ENCODE data around the gene RPL7A. TPM values are rescaled to one million over a fixed set of nuclear protein-coding genes. Genes with fewer than 3 reads are reported as not detected.

RPL7A gene
- total RNA-seq, 1 experiment from 2014 or later = 2,895 TPM

GRCh38 chr9:133359399-133360175 lies 11.6 kb downstream of the RPL7A start:
- no CpG with 5 or more reads among the region's 20 CpGs for WGBS (ENCODE audit: extremely low coverage, insufficient read length, low lambda C conversion rate)
- peak; percentile 67 for DNase-seq
- Mint-ChIP-seq H3K36me3 (ENCODE audit: insufficient read depth in 1 of 3, low read depth in 3 of 3) (peaks cover 20 to 68% (median 62%) of the 10 kb centered on the region in 3 experiments; a peak in 6 of 7 replicates), H3K4me3 (peak overlapping the region; percentile 24 to 53; a peak in 3 of 5 replicates), H3K9me3 (no peaks in the 10 kb centered on the region), H3K27ac (peak overlapping the region in 2 of 3 experiments; percentile 23 to 74; a peak in 2 of 7 replicates), H3K4me1 (peaks cover 11 to 12% of the 10 kb centered on the region in 2 experiments), H3K27me3 (ENCODE audit: low read depth) (no peaks in the 10 kb centered on the region; the same call in 1 of the 2 replicates)
- H2BK120ac ChIP-seq (ENCODE audit: low read depth, low read length, poor library complexity, severe bottlenecking) = no peak overlapping the region
- H4K91ac ChIP-seq (ENCODE audit: insufficient read length, low read depth, low read length) = no peak overlapping the region
- H3K4me2 ChIP-seq (ENCODE audit: insufficient read depth, insufficient read length, low read length) = no peak overlapping the region
- H2BK20ac ChIP-seq (ENCODE audit: low read depth, low read length, poor library complexity, severe bottlenecking) = no peak overlapping the region
- TF ChIP-seq CTCF (conservative IDR thresholded peaks at IDR 0.05) = peak; percentile 66
- no peak overlapping the region for H3K9ac ChIP-seq (ENCODE audit: extremely low read depth, insufficient read length, low read length)
- no peaks in the 10 kb centered on the region; the same call in 1 of the 2 replicates for H3K79me2 ChIP-seq (ENCODE audit: insufficient read depth, low read length)
- no peak overlapping the region for H2BK15ac ChIP-seq (ENCODE audit: low read depth, low read length)
- no peak overlapping the region for H3T11ph ChIP-seq (ENCODE audit: low read length)
- no peak overlapping the region for H3K18ac ChIP-seq (ENCODE audit: insufficient read length, low read depth, low read length)
- no peak overlapping the region for H4K5ac ChIP-seq (ENCODE audit: insufficient read length, low read depth, low read length)
- no peak overlapping the region for H3K27ac ChIP-seq (ENCODE audit: insufficient read length, low read depth, low read length)
- H4K20me1 ChIP-seq (ENCODE audit: control insufficient read depth, insufficient read depth, insufficient read length) = no peaks in the 10 kb centered on the region
- no peaks in the 10 kb centered on the region for H3K27me3 ChIP-seq (ENCODE audit: insufficient read depth, low read length)
- peaks cover 3% of the 10 kb centered on the region for H3K79me1 ChIP-seq (ENCODE audit: insufficient read depth, low read depth, low read length, poor library complexity, severe bottlenecking)
- H3K4ac ChIP-seq (ENCODE audit: low read depth, low read length) = no peak overlapping the region
- no peak overlapping the region for H3K23ac ChIP-seq (ENCODE audit: insufficient read length, low read depth, low read length)
- no peak overlapping the region for H2AFZ ChIP-seq (ENCODE audit: low read length)
- no peak overlapping the region for H2AK5ac ChIP-seq (ENCODE audit: insufficient read length, low read length)
- H3K23me2 ChIP-seq (ENCODE audit: insufficient read length, low read depth, low read length, poor library complexity, severe bottlenecking) = peaks cover 10% of the 10 kb centered on the region
- no peak overlapping the region for H2BK5ac ChIP-seq (ENCODE audit: insufficient read length, low read length)
- H3K56ac ChIP-seq (ENCODE audit: insufficient read length, low read depth, low read length) = no peak overlapping the region
- no peak overlapping the region for H2BK12ac ChIP-seq (ENCODE audit: insufficient read length, low read depth, low read length)
- no peaks in the 10 kb centered on the region for H3K9me3 ChIP-seq (ENCODE audit: control insufficient read depth, low read depth, low read length)
- no peaks in the 10 kb centered on the region for H3K4me1 ChIP-seq (ENCODE audit: insufficient read depth, low read length)
- H4K8ac ChIP-seq (replicated peaks; ENCODE audit: insufficient read length, low read depth, low read length) = no peak overlapping the region
- H3K14ac ChIP-seq (ENCODE audit: insufficient read depth, low read length) = no peak overlapping the region
